DOHH2 (cell line): ENCODE results near the gene STN1.
"Not testable (repeated sequence)": the region's sequence is repeated elsewhere in the genome, so short reads cannot be mapped to it uniquely, and the experiment has no call there.

Source experiments
- H3F3A ChIP-seq: fragments of 200-600 bp; sonication (generic), shearing (Covaris generic); 2 replicates; pipeline ENCODE4 v1.6.0; 2016; ENCODE audit warnings: antibody characterized with exemption, mild to moderate bottlenecking; ENCODE audit not compliant: control insufficient read depth, insufficient read depth
- H3K27ac ChIP-seq: fragments of 200-600 bp; sonication (generic); 2 replicates; pipeline ENCODE4 v1.5.1; 2014; ENCODE audit warnings: low read depth, mild to moderate bottlenecking, low read length, moderate library complexity
- H3K27me3 ChIP-seq: fragments of 200-600 bp; sonication (generic); 2 replicates; pipeline ENCODE4 v1.6.1; 2014; ENCODE audit warnings: mild to moderate bottlenecking, low read length, mixed read lengths; ENCODE audit not compliant: control insufficient read depth
- H3K36me3 ChIP-seq: fragments of 200-600 bp; sonication (generic); 2 replicates; pipeline ENCODE4 v1.6.1; 2014; ENCODE audit warnings: mild to moderate bottlenecking, low read length, moderate library complexity, mixed read lengths; ENCODE audit not compliant: control insufficient read depth
- H3K4me1 ChIP-seq: fragments of 200-600 bp; sonication (generic); 2 replicates; pipeline ENCODE4 v1.6.1; 2014; ENCODE audit warnings: mild to moderate bottlenecking, low read length, mixed read lengths; ENCODE audit not compliant: control insufficient read depth
- H3K4me2 ChIP-seq: fragments of 200-600 bp; sonication (generic); 2 replicates; pipeline ENCODE4 v1.6.0; 2014; ENCODE audit warnings: mild to moderate bottlenecking, low read length, moderate library complexity
- H3K4me3 ChIP-seq: fragments of 200-600 bp; sonication (generic); 2 replicates; pipeline ENCODE4 v1.5.1; 2014; ENCODE audit warnings: mild to moderate bottlenecking, low read length, mixed read lengths
- H3K79me2 ChIP-seq: fragments of 200-600 bp; sonication (generic); 2 replicates; pipeline ENCODE4 v1.6.1; 2014; ENCODE audit warnings: mild to moderate bottlenecking, low read length, mixed read lengths; ENCODE audit not compliant: control insufficient read depth
- H3K9me2 ChIP-seq: fragments of 200-600 bp; sonication (generic); replicated peaks from 2 replicates; pipeline ENCODE4 v1.6.1; 2014; ENCODE audit warnings: mild to moderate bottlenecking, low read length, mixed read lengths; ENCODE audit not compliant: control insufficient read depth
- H3K9me3 ChIP-seq: fragments of 200-600 bp; sonication (generic); 2 replicates; pipeline ENCODE4 v1.6.1; 2014; ENCODE audit warnings: antibody characterized with exemption, low read length, mixed read lengths; ENCODE audit not compliant: control insufficient read depth, insufficient read depth
- H4K20me1 ChIP-seq: fragments of 200-600 bp; sonication (generic); 2 replicates; pipeline ENCODE4 v1.6.0; 2014; ENCODE audit warnings: low read depth, mild to moderate bottlenecking, antibody characterized with exemption, low read length, moderate library complexity; ENCODE audit not compliant: control insufficient read depth, insufficient read depth
- CTCF ChIP-seq: fragments of 200-600 bp; sonication (generic); IDR thresholded peaks from one replicate; pipeline ENCODE4 v1.5.1; 2014; ENCODE audit warnings: antibody characterized with exemption, mild to moderate bottlenecking, low read depth, low read length; ENCODE audit not compliant: poor library complexity, severe bottlenecking
- EZH2phosphoT487 ChIP-seq: fragments of 200-600 bp; sonication (generic); IDR thresholded peaks from 2 replicates; pipeline ENCODE4 v1.6.1; 2017; ENCODE audit warnings: borderline replicate concordance, mild to moderate bottlenecking, antibody characterized with exemption, low read length, moderate library complexity, mixed read lengths

STN1 gene

GRCh38 chr10:103847346-103847745, 70.6 kb downstream of the STN1 start:
- Histone ChIP-seq H3F3A (no peaks in the 10 kb centered on the region), H3K4me2 (no peak overlapping the region), H3K27ac (no peak overlapping the region), H3K27me3 (peaks cover 14% of the 10 kb centered on the region), H3K9me2 (no peaks in the 10 kb centered on the region), H3K9me3 (no peaks in the 10 kb centered on the region), H3K4me3 (no peak overlapping the region), H4K20me1 (no peaks in the 10 kb centered on the region), H3K36me3 (no peaks in the 10 kb centered on the region), H3K79me2 (no peaks in the 10 kb centered on the region), H3K4me1 (peaks cover 10% of the 10 kb centered on the region)
- TF ChIP-seq EZH2phosphoT487 (no peak), CTCF (no peak)

- no peaks in the 10 kb centered on the region for H3K9me3 ChIP-seq
- H3K36me3 ChIP-seq: no peaks in the 10 kb centered on the region
- no peaks in the 10 kb centered on the region for H3F3A ChIP-seq
- H3K27ac ChIP-seq: no peak overlapping the region
- H3K4me2 ChIP-seq: peak overlapping the region; percentile 11
- TF ChIP-seq CTCF (no peak), EZH2phosphoT487 (no peak)
- no peaks in the 10 kb centered on the region for H4K20me1 ChIP-seq
- H3K4me3 ChIP-seq: no peak overlapping the region
- peaks cover 10% of the 10 kb centered on the region for H3K27me3 ChIP-seq
- H3K9me2 ChIP-seq: no peaks in the 10 kb centered on the region
- peaks cover 10% of the 10 kb centered on the region for H3K4me1 ChIP-seq
- no peaks in the 10 kb centered on the region for H3K79me2 ChIP-seq
These were observed 72.0 kb downstream of the STN1 start for GRCh38 chr10:103845972-103846371.

- H3K4me2 ChIP-seq, H3K36me3 ChIP-seq, H3F3A ChIP-seq, H3K9me2 ChIP-seq, H3K9me3 ChIP-seq, H3K4me3 ChIP-seq, H3K27ac ChIP-seq, H3K79me2 ChIP-seq, H4K20me1 ChIP-seq: not testable (repeated sequence)
- peaks cover 15% of the 10 kb centered on the region for H3K27me3 ChIP-seq
- peaks cover 10% of the 10 kb centered on the region for H3K4me1 ChIP-seq
These were observed 72.6 kb downstream of the STN1 start for GRCh38 chr10:103845346-103845745.

GRCh38 chr10:103843854-103844570, 74.0 kb downstream of the STN1 start:
- H3K27ac ChIP-seq: no peak overlapping the region
- H4K20me1 ChIP-seq: no peaks in the 10 kb centered on the region
- no peak overlapping the region for H3K4me2 ChIP-seq
- no peaks in the 10 kb centered on the region for H3K9me3 ChIP-seq
- H3K79me2 ChIP-seq: no peaks in the 10 kb centered on the region
- no peaks in the 10 kb centered on the region for H3K36me3 ChIP-seq
- H3K4me3 ChIP-seq: no peak overlapping the region
- no peaks in the 10 kb centered on the region for H3K9me2 ChIP-seq
- H3K27me3 ChIP-seq: peaks cover 15% of the 10 kb centered on the region
- H3F3A ChIP-seq: no peaks in the 10 kb centered on the region
- peaks cover 10% of the 10 kb centered on the region for H3K4me1 ChIP-seq
- TF ChIP-seq EZH2phosphoT487 (no peak), CTCF (no peak)
